K562 (cell line): ENCODE results near the gene OLFML2B. TPM values are rescaled to one million over a fixed set of nuclear protein-coding genes. Genes with fewer than 3 reads are reported as not detected.

Experiments
- ATAC-seq: fragments of 200-7000 bp; cut with Tn5 transposase; 3 replicates; pipeline ENCODE4 v1.9.1; 2020; ENCODE audit warnings: moderate library complexity
- BruUV-seq: library from RNA; stranded (reverse); fragments of 400-500 nt; replicated peaks from 2 replicates; lab custom pipeline; 2021; lab: Mats Ljungman, UMichigan
- CTCF ChIA-PET: fragments of 300-600 bp; formaldehyde crosslinking; extraction: SDS; loops from one replicate; lab custom pipeline; 2021; ENCODE audit warnings: low intra/inter-chr PET ratio; lab: Yijun Ruan, JAX
- POLR2A ChIA-PET: fragments of 300-600, 350-650 bp; sonication (Branson Sonifier 250); formaldehyde crosslinking; extraction: SDS; loops from one replicate; lab custom pipeline; 2021; ENCODE audit warnings: antibody characterized with exemption, inconsistent platforms; lab: Yijun Ruan, JAX
- DNase-seq, 4 experiments: peaks; one replicate each; pipeline versions ENCODE4 v3.0.0 to v3.0.0-alpha.2; 2011 to 2018; ENCODE audit warnings: low spot score in 3 of 4, mixed read lengths in 3 of 4; ENCODE audit errors: extremely low read depth in 1 of 4
- FAIRE-seq: peaks from 2 replicates; lab custom pipeline; 2011; peaks lifted over from hg19 to GRCh38; lab: Jason Lieb, UNC
- H2AFZ ChIP-seq: 2 replicates; pipeline ENCODE4 v1.6.0; 2011; ENCODE audit warnings: low read depth, low read length, control low read depth, inconsistent platforms
- H3K27ac ChIP-seq: fragments of 200-600 bp; 3 replicates; pipeline ENCODE4 v1.8.0; 2011; ENCODE audit warnings: low read depth, mild to moderate bottlenecking, control low read depth, inconsistent platforms, low read length, moderate library complexity, mixed read lengths; ENCODE audit errors: extremely low read depth
- H3K27me3 ChIP-seq, 2 experiments: fragments of 300-600 bp in 1 of 2; 2 replicates in 1 of 2; 3 replicates in 1 of 2; pipeline versions ENCODE4 v1.6.0 to v1.8.0; 2011; ENCODE audit warnings: inconsistent platforms in 2 of 2, low read length in 2 of 2, mild to moderate bottlenecking in 1 of 2, mixed read lengths in 1 of 2, moderate library complexity in 1 of 2; ENCODE audit not compliant: control insufficient read depth in 2 of 2, insufficient read depth in 2 of 2
- H3K36me3 ChIP-seq: fragments of 300-600 bp; 3 replicates; pipeline ENCODE4 v1.8.0; 2011; ENCODE audit warnings: mild to moderate bottlenecking, low read length, inconsistent platforms; ENCODE audit not compliant: control insufficient read depth, insufficient read depth
- H3K4me1 ChIP-seq, 2 experiments: fragments of 200-600 bp in 1 of 2; replicated peaks in 1 of 2; 2 replicates in 1 of 2; 3 replicates in 1 of 2; pipeline versions ENCODE4 v1.5.1 to v1.8.0; 2011; ENCODE audit warnings: inconsistent platforms in 2 of 2, low read length in 2 of 2, mild to moderate bottlenecking in 1 of 2, mixed read lengths in 1 of 2, moderate library complexity in 1 of 2; ENCODE audit not compliant: control insufficient read depth in 2 of 2, insufficient read depth in 2 of 2
- H3K4me2 ChIP-seq: 2 replicates; pipeline ENCODE4 v1.6.1; 2011; ENCODE audit warnings: low read length, control low read depth, inconsistent platforms, mixed read lengths; ENCODE audit not compliant: insufficient read depth
- H3K4me3 ChIP-seq: fragments of 200-600 bp; sonication (generic), shearing (Covaris generic); 2 replicates; pipeline ENCODE4 v1.5.1; 2016; ENCODE audit warnings: control low read depth, inconsistent platforms
- H3K79me2 ChIP-seq: fragments of 200-600 bp; 3 replicates; pipeline ENCODE4 v1.8.0; 2011; ENCODE audit warnings: low read length, inconsistent platforms; ENCODE audit not compliant: control insufficient read depth, insufficient read depth
- H3K9ac ChIP-seq, 2 experiments: 2 replicates each; pipeline versions ENCODE4 v1.6.0 to v1.6.1; 2011; ENCODE audit warnings: low read depth in 2 of 2, low read length in 2 of 2, control low read depth in 1 of 2, inconsistent platforms in 1 of 2, mild to moderate bottlenecking in 1 of 2, mixed read lengths in 1 of 2; ENCODE audit not compliant: insufficient read depth in 1 of 2
- H3K9me1 ChIP-seq: one replicate; pipeline ENCODE4 v1.6.0; 2011; ENCODE audit warnings: inconsistent platforms, mild to moderate bottlenecking, low read length, moderate library complexity; ENCODE audit not compliant: control insufficient read depth, insufficient read depth
- H3K9me3 ChIP-seq: replicated peaks from 2 replicates; pipeline ENCODE4 v1.5.1; 2011; ENCODE audit warnings: low read depth, low read length, inconsistent platforms; ENCODE audit not compliant: control insufficient read depth, insufficient read depth
- H4K20me1 ChIP-seq: replicated peaks from 2 replicates; pipeline ENCODE4 v1.6.1; 2011; ENCODE audit warnings: low read length, inconsistent platforms, mixed read lengths; ENCODE audit not compliant: control insufficient read depth, insufficient read depth
- ATF3 ChIP-seq, 2 experiments: fragments of 450-650 bp in 1 of 2; sonication (generic) in 1 of 2; formaldehyde crosslinking in 1 of 2; IDR thresholded peaks in 1 of 2; conservative IDR thresholded peaks in 1 of 2; 2 replicates each; pipeline versions ENCODE4 v1.6.1 to v1.8.1; 2016 to 2023; ENCODE audit warnings: mild to moderate bottlenecking in 2 of 2, moderate library complexity in 2 of 2, inconsistent platforms in 1 of 2, missing genetic modification reagents in 1 of 2
- ATF7 ChIP-seq: fragments of 450-650 bp; IDR thresholded peaks from 2 replicates; pipeline ENCODE4 v1.7.1; 2014; ENCODE audit warnings: mild to moderate bottlenecking, moderate library complexity
- BCLAF1 ChIP-seq, 2 experiments: fragments of 450-650 bp in 1 of 2; IDR thresholded peaks; 2 replicates each; pipeline ENCODE4 v1.6.1; 2011 to 2017; ENCODE audit warnings: low read depth in 2 of 2, antibody characterized with exemption in 1 of 2, borderline replicate concordance in 1 of 2, low read length in 1 of 2, mild to moderate bottlenecking in 1 of 2, mixed read lengths in 1 of 2; ENCODE audit not compliant: control insufficient read depth in 1 of 2
- XRCC4 ChIP-seq: IDR thresholded peaks from one replicate; pipeline ENCODE4 v1.6.1; 2011; ENCODE audit not compliant: insufficient read depth, insufficient read length; ENCODE audit errors: extremely low read depth
- WGBS: fragments of 100-300 bp; shearing (Covaris generic); methylation state at CpG from one replicate; pipeline ENCODE4 v1.1.6; 2016; ENCODE audit warnings: low coverage, mixed read lengths; ENCODE audit not compliant: insufficient coverage; ENCODE audit errors: missing lambda C conversion rate; 5-methylcytosine and 5-hydroxymethylcytosine counted together
- in situ Hi-C: fragments of 300-500 bp; cut with MboI; formaldehyde crosslinking; loops from 4 replicates; pipeline ENCODE4 v1.15.0; 2018; ENCODE audit warnings: inconsistent platforms, mixed read lengths
- intact Hi-C: fragments of 100-400 bp; cut with micrococcal nuclease; formaldehyde crosslinking; loops from 2 replicates; pipeline ENCODE4 v1.14.2; 2022
- polyA plus RNA-seq, 8 experiments: library from polyadenylated mRNA; depleted of rRNA in 4 of 8; stranded (reverse) in 5 of 8; unstranded in 3 of 8; fragments of >200 nt; fragmentation: Nextera tagmentation in 2 of 8; fragmentation: Illumina TruSeq in 1 of 8; extraction: Ambion mirVana in 2 of 8; extraction: Trizol in 1 of 8; gene quantifications; 2 replicates each; pipeline versions ENCODE4 v1.2.1 to v1.2.3, GENCODE V29; 2011 to 2014; ENCODE audit warnings: inconsistent platforms in 1 of 8, missing spikeins in 1 of 8
- total RNA-seq, 7 experiments: library from RNA; depleted of rRNA in 6 of 7; stranded (reverse); fragments of >200 nt in 6 of 7; fragmentation: Illumina TruSeq in 2 of 7; extraction: Trizol in 2 of 7; gene quantifications; 2 replicates each; pipeline versions ENCODE4 v1.2.1 to v1.2.3, GENCODE V29; 2011 to 2021; ENCODE audit warnings: low replicate concordance in 1 of 7

Gene OLFML2B
- total and polyA plus RNA-seq, 9 of the 15 experiments (the other 6 are each of a cell fraction or from before 2014, with no cell fraction given), result not detected

GRCh38 chr1:162038624-162039023, 15.0 kb upstream of the OLFML2B start:
- Histone ChIP-seq H3K9me1 (no peaks in the 10 kb centered on the region), H3K79me2 (no peaks in the 10 kb centered on the region), H3K27me3 (peaks cover 6 to 16% of the 10 kb centered on the region in 2 experiments; a peak in 3 of 5 replicates), H3K4me1 (no peaks in the 10 kb centered on the region), H3K9ac (no peak overlapping the region), H3K9me3 (no peaks in the 10 kb centered on the region; the same call in 1 of the 2 replicates), H3K4me3 (no peak overlapping the region), H3K4me2 (no peak overlapping the region), H4K20me1 (no peaks in the 10 kb centered on the region), H3K27ac (no peak overlapping the region), H3K36me3 (no peaks in the 10 kb centered on the region), H2AFZ (no peak overlapping the region)
- TF ChIP-seq ATF3 (IDR thresholded peaks at IDR 0.05) (peak; percentile 67), ATF3 (CRISPR knock-in tag; conservative IDR thresholded peaks at IDR 0.05) (no peak), XRCC4 (no peak), ATF7 (peak; percentile 29; the same call in 1 of the 2 replicates), BCLAF1 (IDR thresholded peaks at IDR 0.05; ENCODE audit: borderline replicate concordance in 1 of 2, control insufficient read depth in 1 of 2, low read depth in 2 of 2, low read length in 1 of 2) (no peak)
- DNase-seq (no peak), FAIRE-seq (no peak), ATAC-seq (no peak)
- in situ Hi-C loops (loop anchor here (10.0 kb wide), 1 partner anchor 244 kb away; no protein-coding TSS in a partner anchor), intact Hi-C loops (loop anchor here (5.0 to 10.0 kb wide), 3 partner anchors 274 to 554 kb away; partner anchors contain the start of gene ATF6)
- no TSS peak for BruUV-seq
- CTCF ChIA-PET, result interaction anchor here (3.3 kb wide), 1 partner anchor 174 kb away, joined by 20 read pairs; no protein-coding TSS in a partner anchor
- WGBS, result 0% methylated on average over 1 of the region's 1 CpG
- POLR2A ChIA-PET, result interaction anchor here (0.7 kb wide), 1 partner anchor 265 kb away, joined by 3 read pairs; no protein-coding TSS in a partner anchor
